Activated CD4-positive, alpha-beta T cell treated with anti-CD3 and anti-CD28 coated beads, Interleukin-2, amount 50 U/mL, for 1 hour (primary cell): ENCODE measurements around the gene TTC6.

Experiments
- DNase-seq: peaks from one replicate; pipeline ENCODE4 v3.0.0-alpha.2; 2020

Gene TTC6

GRCh38 chr14:37586797-37587130, 8.7 kb upstream of the TTC6 start:
- DNase-seq, result no peak

DNA sequence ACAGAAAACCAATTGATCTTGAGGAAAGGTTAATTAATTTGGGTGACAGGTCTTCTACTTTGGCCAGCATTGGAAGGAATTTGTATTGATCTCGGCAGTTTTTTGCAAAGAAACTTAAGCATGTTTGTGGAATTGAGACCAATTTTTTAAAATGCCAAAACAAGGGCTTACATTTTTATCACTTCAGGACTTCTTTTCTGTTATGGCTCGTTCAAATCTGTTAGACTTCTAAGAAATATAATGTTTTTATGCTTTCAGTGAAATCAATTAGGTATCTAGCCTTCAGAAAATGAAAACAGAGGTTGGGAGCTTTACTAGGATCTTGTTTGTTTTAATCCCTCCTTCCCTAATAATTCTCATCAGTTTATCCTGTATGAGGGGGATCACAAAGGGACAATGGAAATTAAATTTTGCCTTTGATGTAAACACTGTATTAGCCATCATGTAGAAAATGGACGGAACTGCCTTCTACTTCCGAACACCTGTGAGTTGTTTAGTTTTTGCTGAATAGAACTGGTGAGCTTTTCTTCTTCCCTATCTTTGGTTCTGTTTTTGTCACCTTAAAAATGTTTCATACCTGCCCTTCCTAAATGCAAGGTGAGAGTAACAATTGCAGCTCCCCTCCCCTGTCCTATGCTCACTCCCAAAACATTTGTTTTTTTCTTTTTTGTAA, 8.2 kb upstream of the TTC6 start:
- DNase-seq, result no peak

DNA sequence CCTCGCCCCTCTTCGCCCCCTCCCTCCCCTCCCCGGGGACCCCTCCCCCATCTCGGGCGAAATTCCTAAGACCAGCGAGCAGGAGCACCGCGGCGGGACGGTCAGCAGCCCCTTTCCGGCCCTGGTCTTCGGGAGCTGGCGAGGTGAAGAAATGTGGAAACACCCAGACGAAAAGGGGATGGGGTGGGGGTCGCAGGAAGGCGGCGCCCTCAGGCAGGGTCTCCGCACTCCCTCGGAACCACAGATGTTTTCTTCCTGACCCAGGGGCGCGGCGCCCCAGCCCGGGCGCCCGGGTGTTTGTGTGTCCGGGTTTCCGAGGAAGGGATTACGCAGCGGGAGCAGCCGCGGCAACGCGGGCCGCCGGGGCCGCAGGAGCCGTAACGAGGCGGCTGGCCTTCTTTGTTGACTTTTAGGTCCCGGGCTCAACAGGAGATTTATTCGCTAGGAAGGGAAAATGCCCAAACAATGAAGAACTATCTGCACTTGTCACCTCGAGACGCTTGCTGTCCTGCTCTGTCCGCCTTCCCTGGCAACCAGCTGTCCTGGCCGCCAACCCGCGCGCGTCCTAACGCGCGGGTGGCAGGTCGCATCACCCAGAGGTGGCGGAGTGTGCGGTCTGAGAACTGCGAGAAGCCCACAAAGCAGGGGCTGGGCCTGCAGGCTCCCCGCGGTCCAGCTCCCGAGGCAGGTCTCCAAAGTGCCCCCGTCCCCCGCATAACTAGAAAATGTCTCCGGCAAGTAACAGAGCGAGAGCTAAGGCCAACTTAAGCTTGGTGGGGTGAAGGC, 7.4 kb upstream of the TTC6 start:
- no peak for DNase-seq

DNA sequence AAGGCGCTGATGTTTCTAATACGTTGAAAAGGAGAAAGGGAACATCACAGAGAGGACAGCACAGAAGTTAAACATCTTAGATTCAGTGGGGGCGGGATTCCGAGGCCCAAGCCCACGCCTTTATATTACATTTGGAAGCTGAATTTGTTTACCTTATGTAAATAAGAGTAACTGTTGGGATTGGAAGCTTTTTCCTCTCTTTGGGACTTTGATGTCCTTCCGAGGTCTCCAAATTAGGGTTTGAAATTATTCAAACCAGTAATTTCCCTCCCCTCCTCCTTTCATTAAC, 6.8 kb upstream of the TTC6 start:
- no peak for DNase-seq

DNA sequence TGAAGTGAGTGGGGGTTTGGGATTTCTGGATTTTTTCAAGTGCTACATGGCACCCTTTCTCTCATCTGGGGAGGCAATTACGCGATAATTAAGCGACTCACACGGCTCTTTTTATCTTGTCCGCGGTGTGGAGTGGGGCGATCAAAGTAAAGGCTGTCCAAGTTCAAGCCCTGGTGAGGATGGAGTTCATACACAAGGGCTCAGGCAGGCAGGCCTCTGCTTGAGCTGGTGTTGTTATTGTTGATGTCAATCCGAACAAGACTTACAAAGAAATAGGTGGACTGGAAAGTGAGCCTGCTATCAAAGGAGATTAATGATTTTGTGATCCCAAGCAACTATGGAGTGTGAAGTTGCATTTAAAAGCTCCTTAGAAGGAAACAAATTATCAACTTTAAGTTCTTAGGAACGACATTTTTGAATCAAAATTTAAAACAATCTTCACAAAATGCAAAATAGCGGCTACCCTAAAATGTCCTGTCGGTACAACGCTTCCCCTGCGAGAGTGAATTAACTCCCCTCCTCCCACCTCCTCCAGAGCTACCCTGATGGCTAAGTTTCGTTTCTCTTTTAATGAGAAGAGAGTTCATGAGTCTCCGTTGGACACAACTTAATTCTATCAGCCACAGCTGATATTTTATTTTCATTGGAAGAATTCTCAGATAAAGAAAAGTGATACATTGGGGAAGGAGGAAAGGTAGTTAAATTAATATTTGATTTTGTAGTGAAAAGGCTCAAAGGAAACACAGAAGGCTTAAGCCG, 6.3 kb upstream of the TTC6 start:
- no peak for DNase-seq

- no peak for DNase-seq
Observed at GRCh38 chr14:37589715-37590427, 5.6 kb upstream of the TTC6 start.

GRCh38 chr14:37590428-37591139, 4.8 kb upstream of the TTC6 start:
- DNase-seq, result no peak

GRCh38 chr14:37591311-37591940, 4.0 kb upstream of the TTC6 start:
- no peak for DNase-seq

DNA sequence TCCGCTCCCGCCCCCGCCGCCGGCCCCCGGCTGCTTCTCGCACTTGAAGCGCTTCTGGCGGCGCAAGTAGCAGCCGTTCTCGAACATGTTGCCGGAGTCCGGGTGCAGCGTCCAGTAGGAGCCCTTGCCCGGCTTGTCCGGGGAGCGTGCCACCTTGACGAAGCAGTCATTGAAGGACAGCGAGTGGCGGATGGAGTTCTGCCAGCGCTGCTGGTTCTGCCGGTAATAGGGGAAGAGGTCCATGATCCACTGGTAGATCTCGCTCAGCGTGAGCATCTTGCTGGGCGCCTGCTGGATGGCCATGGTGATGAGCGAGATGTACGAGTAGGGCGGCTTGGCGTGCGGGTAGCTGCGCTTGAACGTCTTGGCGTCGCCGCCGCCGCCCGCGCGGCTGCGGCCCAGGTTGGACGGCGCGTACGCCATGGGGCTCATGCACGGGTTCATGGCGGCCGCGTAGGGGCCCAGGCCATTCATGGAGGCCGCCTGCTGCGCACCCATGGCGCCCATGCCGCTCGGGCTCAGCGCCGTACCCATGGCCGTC, 3.4 kb upstream of the TTC6 start:
- DNase-seq, result no peak

DNA sequence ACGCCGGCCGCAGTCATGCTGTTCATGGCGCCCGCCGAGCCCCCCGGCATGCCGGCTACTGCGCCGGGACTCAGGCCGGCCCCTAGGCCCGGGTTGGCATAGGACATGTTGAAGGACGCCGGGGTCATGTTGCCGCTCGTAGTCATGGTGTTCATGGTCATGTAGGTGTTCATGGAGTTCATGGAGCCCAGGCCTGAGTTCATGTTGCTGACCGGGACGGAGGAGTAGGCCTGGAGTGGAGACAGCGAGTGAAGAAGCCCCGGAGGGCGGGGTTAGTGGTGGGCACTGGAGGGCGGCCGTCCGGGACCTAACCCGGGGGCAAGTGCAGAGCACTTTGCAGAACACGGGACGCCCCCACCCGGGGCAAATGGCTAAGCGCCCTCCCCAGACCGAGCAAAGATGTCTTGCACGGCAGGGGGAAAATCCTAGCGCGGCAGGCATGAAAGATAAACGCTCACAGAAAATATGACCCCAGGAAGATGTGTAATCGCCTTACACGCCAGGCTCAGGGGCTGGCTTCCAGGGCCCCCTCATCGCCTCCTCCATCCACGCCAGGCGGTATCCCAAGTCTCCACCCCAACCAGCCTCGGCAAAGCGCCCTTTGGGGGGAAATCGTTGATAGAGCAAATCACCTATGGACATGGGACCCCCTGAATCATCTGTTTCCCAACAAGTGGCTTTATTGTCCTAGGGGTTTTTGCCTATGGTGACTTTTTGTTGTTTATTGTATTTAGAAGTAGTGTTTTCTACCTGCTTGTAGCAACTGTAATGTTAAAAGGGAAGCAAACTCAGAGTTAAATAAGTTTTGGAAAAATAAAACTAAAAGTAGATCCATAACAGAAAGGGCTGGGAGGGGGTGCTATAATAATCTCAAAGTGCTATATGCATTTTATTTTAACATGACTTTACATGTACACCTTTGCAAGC, 2.7 kb upstream of the TTC6 start:
- no peak for DNase-seq

GRCh38 chr14:37593511-37594237, 1.8 kb upstream of the TTC6 start:
- DNase-seq, result no peak

- DNase-seq, result no peak
Observed at GRCh38 chr14:37594238-37594970, 1.0 kb upstream of the TTC6 start.

- peak; percentile 39 for DNase-seq
Observed at GRCh38 chr14:37595809-37596621, 586 bp downstream of the TTC6 start.

- no peak for DNase-seq
Observed at GRCh38 chr14:37596790-37597472, 1.5 kb downstream of the TTC6 start.

DNA sequence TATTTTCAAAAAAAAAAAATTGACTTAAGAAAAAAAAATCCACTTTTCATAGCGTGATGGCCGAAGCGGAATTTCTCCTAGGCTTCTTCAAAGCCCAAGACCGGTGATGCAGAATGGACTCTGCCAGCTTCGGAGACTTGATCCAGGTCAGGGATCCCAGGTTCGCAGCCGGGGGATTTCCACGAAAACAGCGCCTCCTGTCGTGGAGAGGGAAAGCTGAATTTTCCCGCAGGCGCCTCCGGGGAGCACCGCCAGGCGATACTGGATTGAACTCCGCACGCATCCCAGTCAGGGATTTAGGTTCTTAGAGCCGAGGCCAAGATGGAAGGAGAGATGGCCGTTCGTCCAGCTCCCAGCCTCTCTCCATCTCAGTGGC, 2.1 kb downstream of the TTC6 start:
- DNase-seq, result no peak

DNA sequence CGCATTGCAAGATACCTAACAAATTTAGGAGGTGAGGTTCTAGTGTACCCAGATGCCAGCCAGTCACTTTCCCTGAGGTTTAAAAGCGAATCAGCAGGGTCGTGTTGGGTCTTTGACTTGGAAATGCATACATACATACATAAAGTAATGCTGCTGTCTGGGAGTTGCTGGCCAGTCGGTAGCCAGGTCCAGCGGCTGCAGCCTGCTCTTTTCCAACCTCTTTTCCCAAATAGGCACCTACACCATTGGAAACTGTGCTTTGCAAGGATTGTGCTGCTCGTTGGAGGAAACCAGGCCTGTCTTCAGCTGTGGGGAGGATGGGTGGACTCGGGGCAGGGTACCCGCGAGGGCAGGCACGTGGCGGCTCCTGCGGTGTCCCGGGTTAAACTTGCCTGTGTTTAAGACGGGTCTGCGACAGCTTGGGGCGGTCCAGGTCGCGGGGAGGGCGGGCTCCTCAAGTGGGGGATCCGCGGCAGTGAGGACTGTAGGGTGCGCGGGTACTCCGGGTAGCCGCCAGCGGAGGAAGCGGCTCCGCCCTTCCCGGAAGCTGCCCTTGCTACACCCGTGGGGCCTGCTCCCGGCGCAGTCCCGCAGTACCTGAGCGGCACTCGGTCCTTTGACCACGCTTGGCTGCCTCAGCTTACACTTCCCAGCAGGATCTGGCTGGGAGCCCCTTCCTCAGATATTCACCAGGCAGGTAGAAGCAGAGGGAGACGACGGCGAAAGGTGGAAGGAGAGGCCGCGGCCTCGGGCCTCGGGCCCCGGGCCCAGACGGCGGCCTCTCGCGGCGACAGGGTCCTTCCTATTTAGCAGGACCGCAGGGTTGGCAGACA, 2.7 kb downstream of the TTC6 start:
- no peak for DNase-seq
